HG03460 (cell line): ENCODE data around the gene EDN3.

ENCODE experiments used
- ATAC-seq: cut with Tn5 transposase; IDR thresholded peaks from one replicate; pipeline ENCODE4 v1.9.1; 2021; ENCODE audit not compliant: unreplicated experiment

Gene EDN3

GRCh38 chr20:59300333-59301081 is at the start of gene EDN3:
Gene EDN3, plus strand, starts transcription at chr20:59300611. Its CDS starts 202 bp downstream, at chr20:59300813.
- no peak for ATAC-seq

DNA sequence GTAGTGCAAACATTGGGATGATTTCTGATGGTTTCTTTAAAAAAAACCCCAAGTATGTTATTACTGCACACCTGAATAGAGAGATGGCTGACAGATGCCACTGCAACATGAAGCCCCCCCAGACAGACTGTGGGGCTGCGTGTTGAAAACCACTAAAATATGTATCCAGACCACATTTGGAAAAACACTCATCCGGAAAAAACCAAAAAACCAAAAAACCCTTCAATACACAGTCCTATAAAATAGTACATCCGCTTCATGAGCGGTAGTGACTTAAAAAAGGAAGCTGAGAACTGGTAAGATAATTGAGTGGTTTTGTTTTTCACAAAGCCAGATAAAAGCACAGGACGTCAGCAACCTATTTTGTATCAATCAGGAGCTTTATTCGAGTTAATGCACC is 47.1 kb upstream of the EDN3 start:
- no peak for ATAC-seq

GRCh38 chr20:59253779-59254319 is 46.6 kb upstream of the EDN3 start:
- no peak for ATAC-seq

- ATAC-seq = no peak
These were observed 45.2 kb upstream of the EDN3 start for GRCh38 chr20:59255256-59255655.

GRCh38 chr20:59258221-59258621 is 42.2 kb upstream of the EDN3 start:
- no peak for ATAC-seq

- ATAC-seq = no peak
These were observed 40.5 kb upstream of the EDN3 start for GRCh38 chr20:59259946-59260345.

DNA sequence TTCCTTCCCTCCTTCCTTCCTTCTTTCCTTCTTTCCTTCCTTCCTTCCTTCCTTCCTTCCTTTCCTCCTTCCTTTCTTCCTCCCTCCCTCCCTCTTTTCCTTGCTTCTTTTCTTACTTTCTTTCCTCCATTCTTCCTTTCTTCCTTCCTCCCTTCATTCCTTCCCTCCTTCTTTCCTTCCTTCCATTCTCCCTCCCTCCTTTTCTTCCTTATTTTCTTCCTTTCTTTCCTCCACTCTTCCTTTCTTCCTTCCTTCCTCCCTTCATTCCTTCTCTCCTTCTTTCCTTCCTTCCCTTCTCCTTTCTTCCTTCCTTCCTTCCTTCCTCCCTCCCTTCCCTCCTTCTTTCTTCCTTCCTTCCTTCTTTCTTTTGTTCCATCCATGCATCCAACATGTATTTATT is 35.1 kb upstream of the EDN3 start:
- no peak for ATAC-seq

- ATAC-seq = no peak
These were observed 31.5 kb upstream of the EDN3 start for GRCh38 chr20:59268870-59269269.

DNA sequence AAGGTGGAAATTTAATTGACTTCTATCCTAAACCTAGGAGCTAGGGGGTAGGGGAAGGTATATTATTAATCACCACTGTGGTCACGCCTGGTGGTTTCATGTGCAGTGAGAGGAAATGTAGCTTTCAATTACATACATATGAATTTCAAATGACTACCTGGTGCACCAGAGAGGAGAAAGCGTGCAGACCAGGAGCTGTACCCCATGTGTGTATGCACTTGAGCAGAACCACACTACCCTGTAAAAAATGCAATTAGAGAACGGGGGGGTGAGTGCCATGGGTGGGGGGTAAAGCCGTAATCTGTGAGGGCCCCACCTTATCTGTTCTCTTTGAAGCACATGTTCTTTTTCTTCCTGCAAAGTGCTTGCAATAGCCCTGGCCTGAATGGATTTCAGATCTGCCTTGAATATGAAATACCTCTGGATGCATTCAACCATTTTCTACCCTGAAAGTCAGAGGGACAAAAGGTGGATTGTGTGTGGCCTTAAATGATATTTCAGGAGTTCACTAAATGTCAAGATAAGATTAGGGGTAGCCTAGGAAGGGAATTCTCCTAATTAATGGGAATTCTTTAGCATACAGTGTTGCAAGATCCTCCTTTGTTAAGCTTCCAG is 30.9 kb upstream of the EDN3 start:
- no peak for ATAC-seq

- no peak for ATAC-seq
These were observed 30.0 kb upstream of the EDN3 start for GRCh38 chr20:59270380-59270779.

DNA sequence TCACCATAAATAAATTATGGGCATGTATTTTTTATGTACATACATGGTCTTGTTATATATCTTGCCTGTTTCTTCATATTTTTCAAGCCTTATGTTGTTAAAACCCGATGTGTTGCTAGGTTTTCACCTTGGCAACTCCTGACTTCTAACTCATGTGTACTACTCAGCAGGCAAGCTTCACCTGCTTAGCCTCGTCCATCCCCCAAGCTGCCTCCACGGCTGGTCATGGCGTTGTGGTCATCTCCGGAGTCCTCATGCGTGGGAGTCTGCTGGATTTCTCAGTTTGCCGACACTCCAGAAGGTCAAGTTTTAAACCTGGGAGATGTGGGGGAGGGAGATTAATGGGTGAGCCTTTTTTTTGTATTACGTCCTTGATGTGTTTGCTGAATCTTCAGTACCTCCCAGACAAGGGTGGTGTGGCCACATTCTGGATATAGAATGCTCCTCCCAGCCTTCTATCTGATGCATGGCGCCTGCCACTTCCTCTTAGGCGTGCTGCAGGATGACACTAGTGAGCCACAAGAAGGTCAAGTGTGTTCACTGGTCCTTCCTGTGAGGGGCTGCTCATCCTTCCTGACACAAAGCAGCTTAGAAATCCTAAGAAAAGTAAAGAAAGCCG is 26.6 kb upstream of the EDN3 start:
- no peak for ATAC-seq

GRCh38 chr20:59276938-59277337 is 23.5 kb upstream of the EDN3 start:
- ATAC-seq = no peak

- no peak for ATAC-seq
These were observed 15.9 kb upstream of the EDN3 start for GRCh38 chr20:59284470-59284869.

- ATAC-seq = no peak
These were observed 10.4 kb upstream of the EDN3 start for GRCh38 chr20:59289994-59290393.

DNA sequence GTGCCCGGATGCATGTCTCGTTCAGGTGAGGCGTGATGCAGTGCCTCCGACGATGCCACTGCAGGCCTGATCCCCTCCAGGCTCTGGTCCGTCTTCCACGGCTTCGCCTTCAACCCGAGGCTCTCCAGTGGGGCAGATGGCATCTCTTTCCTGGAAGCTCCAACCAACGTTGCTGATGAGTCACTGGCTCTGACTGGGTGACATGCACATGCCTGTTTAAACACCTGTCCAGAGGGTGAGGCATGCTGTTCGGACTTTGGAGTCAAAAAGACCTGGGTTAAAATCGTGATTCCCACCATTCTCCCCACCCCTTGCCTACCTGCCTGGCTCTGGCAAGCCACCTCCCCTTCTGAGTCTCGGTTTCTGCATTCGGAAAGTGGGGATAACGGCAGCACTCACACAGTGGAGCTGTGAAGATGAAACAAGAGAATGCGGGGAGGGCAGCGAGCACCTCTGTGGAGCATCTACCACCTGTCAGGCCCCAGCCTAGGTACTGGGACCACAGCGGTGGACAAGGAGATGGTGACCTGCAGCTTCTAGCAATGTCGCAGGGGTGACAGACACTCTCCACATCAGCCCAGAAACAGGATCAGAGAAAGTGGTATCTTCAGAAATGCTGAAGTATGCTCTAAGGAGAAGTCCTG is 8.5 kb upstream of the EDN3 start:
- ATAC-seq = no peak

DNA sequence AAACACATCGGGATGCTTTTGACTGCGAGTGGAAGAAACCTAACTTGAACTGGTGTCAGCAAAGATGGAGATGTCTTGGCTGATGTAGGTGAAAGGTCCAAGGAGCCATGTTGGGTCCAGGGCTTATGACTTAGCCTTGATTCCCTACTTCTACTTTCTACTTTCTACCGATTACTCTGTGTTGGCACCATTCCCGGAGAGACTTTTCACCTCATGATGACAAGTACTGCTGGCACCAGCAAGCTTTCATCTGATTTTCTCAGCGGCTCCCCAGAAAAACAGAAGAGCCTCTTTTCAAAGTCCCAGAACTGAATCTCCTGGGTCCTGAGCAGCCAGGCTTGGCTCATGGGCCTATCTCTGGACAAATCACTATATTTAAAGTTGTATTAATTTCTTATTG is 4.9 kb upstream of the EDN3 start:
- no peak for ATAC-seq

DNA sequence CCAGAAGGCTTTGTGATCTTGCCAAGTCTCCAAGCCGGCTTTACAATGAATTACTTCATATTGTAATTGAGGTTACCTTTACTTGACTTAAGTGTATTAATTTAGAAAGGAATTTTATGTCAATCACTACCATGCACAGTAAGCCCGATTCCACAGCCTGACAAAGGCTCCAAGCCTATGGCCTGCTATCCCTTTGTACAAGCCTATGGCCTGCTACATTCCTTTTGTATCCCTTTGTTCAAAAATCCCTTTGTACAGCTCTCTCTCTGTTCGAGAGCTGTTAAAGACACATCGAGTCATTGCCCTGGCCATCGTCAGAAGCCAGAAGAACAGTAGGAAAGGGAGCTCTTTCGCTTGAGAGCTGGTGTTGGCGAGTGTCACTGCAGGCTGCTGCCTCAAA is 2.7 kb upstream of the EDN3 start:
- no peak for ATAC-seq

DNA sequence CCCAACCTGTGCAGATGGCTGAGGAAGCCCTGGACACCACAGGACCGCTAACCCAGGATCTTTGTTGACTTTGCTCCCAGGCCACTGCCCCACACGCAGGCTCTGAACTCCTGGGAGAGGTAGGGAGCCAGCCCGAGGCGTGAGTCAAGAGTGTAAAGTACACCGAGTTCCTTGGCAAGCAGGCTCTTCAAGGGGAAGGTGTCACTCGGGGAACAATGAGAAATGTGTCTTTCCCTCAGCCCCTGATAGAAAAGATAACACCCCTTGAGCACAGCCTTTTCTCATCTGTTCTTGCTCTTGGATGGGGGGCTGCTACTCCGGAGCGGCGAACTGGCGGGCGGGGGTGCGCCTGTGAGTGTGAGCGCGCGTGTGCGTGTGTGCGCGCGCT is 472 bp upstream of the EDN3 start:
- no peak for ATAC-seq

DNA sequence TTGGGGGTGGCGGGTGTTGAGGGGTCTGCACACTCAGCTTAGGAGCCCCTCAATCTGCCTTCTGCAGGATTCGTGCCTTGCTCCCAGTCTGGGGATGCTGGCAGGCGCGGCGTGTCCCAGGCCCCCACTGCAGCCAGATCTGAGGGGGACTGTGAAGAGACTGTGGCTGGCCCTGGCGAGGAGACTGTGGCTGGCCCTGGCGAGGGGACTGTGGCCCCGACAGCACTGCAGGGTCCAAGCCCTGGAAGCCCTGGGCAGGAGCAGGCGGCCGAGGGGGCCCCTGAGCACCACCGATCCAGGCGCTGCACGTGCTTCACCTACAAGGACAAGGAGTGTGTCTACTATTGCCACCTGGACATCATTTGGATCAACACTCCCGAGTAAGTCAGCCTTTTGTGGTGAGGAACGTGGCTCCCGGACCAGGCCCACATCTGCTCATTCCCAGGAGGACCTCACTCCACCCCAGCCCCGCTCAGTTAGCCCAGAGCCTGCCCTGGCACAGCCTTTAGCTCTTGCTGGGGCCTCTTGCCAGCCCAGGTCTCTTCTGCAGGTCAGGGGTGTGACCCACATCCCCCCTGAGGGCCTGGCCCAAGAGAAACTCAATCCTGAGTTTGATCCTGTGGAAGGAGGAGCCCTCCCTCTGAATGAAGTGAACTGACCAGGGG is 1.1 kb downstream of the EDN3 start:
- no peak for ATAC-seq

GRCh38 chr20:59305908-59306655 is 5.7 kb downstream of the EDN3 start:
- no peak for ATAC-seq
